ENCODE results near the gene RAP1GDS1.

RAP1GDS1 gene

GRCh38 chr4:98260579-98261404, at the start of gene RAP1GDS1:
RAP1GDS1 (plus strand) TSS chr4:98261384; CDS start chr4:98261566, 182 bp downstream.
- DNase-seq (ENCODE audit: low read depth, low spot score), result peak; percentile 93

GRCh38 chr4:98222306-98222705, 38.9 kb upstream of the RAP1GDS1 start:
- no peak for DNase-seq (ENCODE audit: low read depth, low spot score)

GRCh38 chr4:98226396-98226795, 34.8 kb upstream of the RAP1GDS1 start:
- no peak for DNase-seq (ENCODE audit: low read depth, low spot score)

- DNase-seq (ENCODE audit: low read depth, low spot score), result no peak
These were observed 30.2 kb upstream of the RAP1GDS1 start for GRCh38 chr4:98230961-98231360.

- no peak for DNase-seq (ENCODE audit: low read depth, low spot score)
These were observed 29.0 kb upstream of the RAP1GDS1 start for GRCh38 chr4:98232202-98232601.

- DNase-seq (ENCODE audit: low read depth, low spot score), result no peak
These were observed 24.0 kb upstream of the RAP1GDS1 start for GRCh38 chr4:98237204-98237603.

- DNase-seq (ENCODE audit: low read depth, low spot score), result no peak
These were observed 19.1 kb upstream of the RAP1GDS1 start for GRCh38 chr4:98242063-98242462.

- DNase-seq (ENCODE audit: low read depth, low spot score), result no peak
These were observed 18.6 kb upstream of the RAP1GDS1 start for GRCh38 chr4:98242538-98242937.

GRCh38 chr4:98245226-98245625, 16.0 kb upstream of the RAP1GDS1 start:
- no peak for DNase-seq (ENCODE audit: low read depth, low spot score)

GRCh38 chr4:98248934-98249333, 12.2 kb upstream of the RAP1GDS1 start:
- DNase-seq (ENCODE audit: low read depth, low spot score), result no peak

- no peak for DNase-seq (ENCODE audit: low read depth, low spot score)
These were observed 11.4 kb upstream of the RAP1GDS1 start for GRCh38 chr4:98249831-98250230.

GRCh38 chr4:98253499-98253898, 7.7 kb upstream of the RAP1GDS1 start:
- DNase-seq (ENCODE audit: low read depth, low spot score), result no peak

GRCh38 chr4:98260047-98260578, 1.1 kb upstream of the RAP1GDS1 start:
- peak; percentile 85 for DNase-seq (ENCODE audit: low read depth, low spot score)

GRCh38 chr4:98261405-98262291, 464 bp downstream of the RAP1GDS1 start:
- DNase-seq (ENCODE audit: low read depth, low spot score), result peak; percentile 38

GRCh38 chr4:98262431-98262830, 1.2 kb downstream of the RAP1GDS1 start:
- no peak for DNase-seq (ENCODE audit: low read depth, low spot score)

- no peak for DNase-seq (ENCODE audit: low read depth, low spot score)
These were observed 6.3 kb downstream of the RAP1GDS1 start for GRCh38 chr4:98267498-98267897.

GRCh38 chr4:98275145-98275544, 14.0 kb downstream of the RAP1GDS1 start:
- DNase-seq (ENCODE audit: low read depth, low spot score), result no peak

- DNase-seq (ENCODE audit: low read depth, low spot score), result no peak
These were observed 22.3 kb downstream of the RAP1GDS1 start for GRCh38 chr4:98283219-98284189.

- DNase-seq (ENCODE audit: low read depth, low spot score), result peak; percentile 78
These were observed 23.5 kb downstream of the RAP1GDS1 start for GRCh38 chr4:98284640-98285046.

GRCh38 chr4:98285676-98286075, 24.5 kb downstream of the RAP1GDS1 start:
- no peak for DNase-seq (ENCODE audit: low read depth, low spot score)

- no peak for DNase-seq (ENCODE audit: low read depth, low spot score)
These were observed 26.1 kb downstream of the RAP1GDS1 start for GRCh38 chr4:98287328-98287727.

Data from ELF-1 (cell line).